ENCODE results near the gene HECTD1. TPM values are rescaled to one million over a fixed set of nuclear protein-coding genes. Genes with fewer than 3 reads are reported as not detected.
"Not testable (repeated sequence)": the region's sequence is repeated elsewhere in the genome, so short reads cannot be mapped to it uniquely, and the experiment has no call there.

HECTD1 gene
- total RNA-seq, 1 donor from 2014 or later: 163 TPM

DNA sequence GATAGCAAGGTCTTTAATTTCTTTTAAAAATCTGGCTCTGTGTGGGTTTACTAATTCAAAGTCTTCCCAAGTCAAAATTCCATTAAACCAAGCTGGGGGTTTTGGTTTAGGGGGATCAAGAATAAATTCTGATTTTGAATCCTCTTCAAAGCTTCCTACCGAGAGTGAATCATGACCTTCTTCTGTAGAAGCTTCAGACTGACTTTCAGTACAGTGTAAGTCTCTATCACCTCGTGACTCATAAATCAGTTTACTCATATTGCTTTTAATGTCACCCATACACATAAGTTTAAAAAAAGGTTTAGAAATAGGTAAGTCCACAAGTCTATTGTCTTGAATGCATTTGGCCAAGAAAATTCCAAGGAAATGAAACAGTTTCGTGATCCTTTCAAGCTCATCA lies 100.8 kb downstream of the HECTD1 start:
- H3K9me3 Mint-ChIP-seq (ENCODE audit: low read depth): no peaks in the 10 kb centered on the region
- H3K27me3 Mint-ChIP-seq: no peaks in the 10 kb centered on the region
- H3K36me3 Mint-ChIP-seq (ENCODE audit: insufficient read depth): peaks cover 50% of the 10 kb centered on the region
- H3K4me3 Mint-ChIP-seq (ENCODE audit: low read depth): no peak overlapping the region
- TF ChIP-seq, protein P1, sequence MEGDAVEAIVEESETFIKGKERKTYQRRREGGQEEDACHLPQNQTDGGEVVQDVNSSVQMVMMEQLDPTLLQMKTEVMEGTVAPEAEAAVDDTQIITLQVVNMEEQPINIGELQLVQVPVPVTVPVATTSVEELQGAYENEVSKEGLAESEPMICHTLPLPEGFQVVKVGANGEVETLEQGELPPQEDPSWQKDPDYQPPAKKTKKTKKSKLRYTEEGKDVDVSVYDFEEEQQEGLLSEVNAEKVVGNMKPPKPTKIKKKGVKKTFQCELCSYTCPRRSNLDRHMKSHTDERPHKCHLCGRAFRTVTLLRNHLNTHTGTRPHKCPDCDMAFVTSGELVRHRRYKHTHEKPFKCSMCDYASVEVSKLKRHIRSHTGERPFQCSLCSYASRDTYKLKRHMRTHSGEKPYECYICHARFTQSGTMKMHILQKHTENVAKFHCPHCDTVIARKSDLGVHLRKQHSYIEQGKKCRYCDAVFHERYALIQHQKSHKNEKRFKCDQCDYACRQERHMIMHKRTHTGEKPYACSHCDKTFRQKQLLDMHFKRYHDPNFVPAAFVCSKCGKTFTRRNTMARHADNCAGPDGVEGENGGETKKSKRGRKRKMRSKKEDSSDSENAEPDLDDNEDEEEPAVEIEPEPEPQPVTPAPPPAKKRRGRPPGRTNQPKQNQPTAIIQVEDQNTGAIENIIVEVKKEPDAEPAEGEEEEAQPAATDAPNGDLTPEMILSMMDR (IDR thresholded peaks at IDR 0.05; ENCODE audit: unreplicated experiment): no peak
- no peak for DNase-seq (ENCODE audit: low spot score, unreplicated experiment)
- H3K27ac Mint-ChIP-seq: peak overlapping the region; percentile 56
- no peaks in the 10 kb centered on the region for H3K4me1 Mint-ChIP-seq (ENCODE audit: low read depth)

DNA sequence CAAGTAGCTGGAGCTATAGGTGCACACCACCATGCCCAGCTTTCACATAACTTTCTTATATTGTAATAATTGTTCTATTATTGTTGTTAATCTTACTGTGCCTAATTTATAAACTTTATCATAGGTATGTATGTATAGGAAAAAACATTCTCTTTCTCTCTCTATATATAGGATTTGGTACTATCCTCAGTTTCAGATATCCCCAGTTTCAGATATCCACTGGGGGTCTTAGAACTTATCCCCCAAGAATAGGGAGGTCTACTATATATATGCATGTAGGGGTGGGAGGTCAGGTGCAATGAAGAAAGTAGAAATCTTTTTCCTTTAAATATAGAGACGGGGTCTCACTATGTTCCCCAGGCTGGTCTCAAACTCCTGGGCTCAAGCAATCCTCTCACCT lies 110.5 kb downstream of the HECTD1 start:
- Mint-ChIP-seq H3K4me1 (ENCODE audit: low read depth) (peaks cover 1% of the 10 kb centered on the region), H3K4me3 (ENCODE audit: low read depth) (no peak overlapping the region), H3K27me3 (no peaks in the 10 kb centered on the region), H3K36me3 (ENCODE audit: insufficient read depth) (peaks cover 25% of the 10 kb centered on the region), H3K9me3 (ENCODE audit: low read depth) (no peaks in the 10 kb centered on the region), H3K27ac (no peak overlapping the region)
- TF ChIP-seq, protein P1 (IDR thresholded peaks at IDR 0.05; ENCODE audit: unreplicated experiment): no peak
- no peak for DNase-seq (ENCODE audit: low spot score, unreplicated experiment)

DNA sequence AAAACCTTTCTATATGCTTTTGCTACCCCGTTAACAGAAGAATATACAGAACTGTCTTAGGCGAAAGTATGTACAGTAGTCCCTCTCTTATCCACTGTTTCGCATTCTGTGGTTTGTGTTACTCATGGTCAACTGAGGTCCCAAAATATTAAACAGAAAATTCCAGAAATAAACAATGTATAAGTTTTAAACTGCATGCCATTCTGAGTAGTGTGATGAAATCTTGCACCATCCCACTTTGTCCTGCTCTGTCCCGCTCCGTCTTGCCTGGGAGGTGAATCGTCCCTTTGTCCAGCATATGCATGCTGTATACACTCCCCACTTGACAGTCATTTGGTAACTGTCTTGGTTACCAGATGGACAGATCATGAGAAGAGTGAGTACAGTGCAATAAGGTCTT lies 111.3 kb downstream of the HECTD1 start:
- peaks cover 20% of the 10 kb centered on the region for H3K36me3 Mint-ChIP-seq (ENCODE audit: insufficient read depth)
- no peaks in the 10 kb centered on the region for H3K27me3 Mint-ChIP-seq
- TF ChIP-seq, protein P1 (IDR thresholded peaks at IDR 0.05; ENCODE audit: unreplicated experiment): no peak
- no peak overlapping the region for H3K4me3 Mint-ChIP-seq (ENCODE audit: low read depth)
- H3K4me1 Mint-ChIP-seq (ENCODE audit: low read depth): peaks cover 6% of the 10 kb centered on the region
- no peaks in the 10 kb centered on the region for H3K9me3 Mint-ChIP-seq (ENCODE audit: low read depth)
- H3K27ac Mint-ChIP-seq: no peak overlapping the region
- no peak for DNase-seq (ENCODE audit: low spot score, unreplicated experiment)

DNA sequence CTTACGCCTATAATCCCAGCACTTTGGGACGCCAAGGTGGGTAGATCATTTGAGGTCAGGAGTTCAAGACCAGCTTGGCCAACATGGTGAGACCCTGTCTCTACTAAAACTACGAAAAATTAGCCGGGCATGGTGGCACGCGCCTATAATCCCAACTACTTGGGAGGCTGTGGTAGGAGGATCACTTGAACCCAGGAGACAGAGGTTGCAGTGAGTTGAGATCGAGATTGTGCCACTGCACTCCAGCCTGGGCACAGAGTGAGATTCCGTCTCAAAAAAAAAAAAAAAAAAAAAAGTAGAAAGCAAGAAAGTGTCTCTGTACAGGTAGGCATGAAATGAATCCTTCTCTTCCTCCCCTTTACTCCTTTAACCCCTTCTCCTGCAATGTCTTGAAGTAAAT lies 111.8 kb downstream of the HECTD1 start:
- not testable (repeated sequence) for H3K9me3 Mint-ChIP-seq (ENCODE audit: low read depth); H3K27ac Mint-ChIP-seq; H3K27me3 Mint-ChIP-seq; H3K4me1 Mint-ChIP-seq (ENCODE audit: low read depth); H3K4me3 Mint-ChIP-seq (ENCODE audit: low read depth); DNase-seq (ENCODE audit: low spot score, unreplicated experiment)
- peaks cover 18% of the 10 kb centered on the region for H3K36me3 Mint-ChIP-seq (ENCODE audit: insufficient read depth)

DNA sequence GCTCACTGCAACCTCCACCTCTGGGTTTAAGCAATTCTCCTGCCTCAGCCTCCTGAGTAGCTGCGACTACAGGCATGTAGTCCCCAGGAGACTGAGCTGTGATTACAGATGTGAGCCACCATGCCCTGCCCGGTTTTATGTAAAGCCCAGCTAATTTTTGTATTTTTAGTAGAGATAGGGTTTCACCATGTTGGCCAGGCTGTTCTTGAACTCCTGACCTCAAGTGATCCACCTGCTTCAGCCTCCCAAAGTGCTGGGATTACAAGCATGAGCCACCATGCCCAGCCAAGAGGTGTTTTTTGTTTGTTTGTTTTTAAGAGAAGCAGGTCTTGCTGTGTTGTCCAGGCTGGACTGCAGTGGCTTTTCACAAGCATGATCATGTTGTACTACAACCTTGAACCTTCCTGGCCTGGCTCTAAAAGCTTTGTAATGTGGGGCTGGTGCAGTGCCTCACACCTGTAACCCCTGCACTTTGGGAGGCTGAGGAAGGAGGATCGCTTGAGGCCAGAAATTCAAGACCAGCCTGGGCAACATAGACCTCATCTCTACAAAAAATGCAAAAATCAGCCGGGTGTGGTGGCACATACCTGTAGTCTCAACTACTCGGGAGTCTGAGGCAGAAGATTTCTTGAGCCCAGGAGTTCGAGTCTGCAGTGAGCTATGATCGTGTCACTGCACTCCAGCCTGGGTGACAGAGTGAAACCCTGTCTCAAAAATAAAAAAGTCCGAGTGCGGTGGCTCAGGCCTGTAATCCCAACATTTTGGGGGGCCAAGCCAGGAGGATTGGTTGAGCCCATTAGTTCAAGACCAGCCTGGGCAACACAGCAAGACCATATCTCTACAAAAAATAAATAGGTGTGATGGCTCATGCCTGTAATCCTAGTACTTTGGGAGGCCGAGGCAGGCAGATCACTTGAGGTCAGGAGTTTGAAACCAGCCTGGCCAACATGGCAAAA lies 113.4 kb downstream of the HECTD1 start:
- H3K27ac Mint-ChIP-seq; H3K9me3 Mint-ChIP-seq (ENCODE audit: low read depth); H3K4me3 Mint-ChIP-seq (ENCODE audit: low read depth); H3K27me3 Mint-ChIP-seq; DNase-seq (ENCODE audit: low spot score, unreplicated experiment); H3K4me1 Mint-ChIP-seq (ENCODE audit: low read depth): not testable (repeated sequence)
- H3K36me3 Mint-ChIP-seq (ENCODE audit: insufficient read depth): peaks cover 14% of the 10 kb centered on the region

DNA sequence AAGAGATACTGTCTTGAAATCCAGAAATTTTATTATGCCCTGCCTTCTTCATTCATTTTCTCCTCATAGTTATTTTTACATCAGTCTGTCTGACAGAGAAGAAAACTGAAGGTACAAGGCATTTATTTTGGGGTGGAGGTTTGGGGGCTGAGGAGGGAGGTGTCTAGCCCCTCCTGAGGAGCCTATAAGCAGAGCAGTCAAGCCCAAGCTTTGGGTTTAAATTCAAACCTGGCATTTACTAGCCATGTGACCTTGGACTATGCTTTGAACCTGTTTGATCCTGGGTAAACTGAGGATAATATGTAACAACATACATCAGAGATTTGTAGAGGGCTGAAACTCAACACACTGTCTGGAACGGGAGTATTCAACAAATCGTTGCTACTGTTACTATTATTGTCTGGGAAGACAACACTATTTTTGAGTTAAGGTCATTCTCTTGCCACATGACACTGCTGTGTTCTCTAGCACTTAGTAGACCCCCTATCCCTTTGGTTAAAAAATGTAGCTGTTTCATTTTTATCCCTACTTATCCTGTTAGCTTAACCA lies 115.4 kb downstream of the HECTD1 start:
- Mint-ChIP-seq H3K4me3 (ENCODE audit: low read depth) (no peak overlapping the region), H3K27ac (no peak overlapping the region), H3K27me3 (no peaks in the 10 kb centered on the region), H3K36me3 (ENCODE audit: insufficient read depth) (peaks cover 7% of the 10 kb centered on the region), H3K4me1 (ENCODE audit: low read depth) (peaks cover 6% of the 10 kb centered on the region), H3K9me3 (ENCODE audit: low read depth) (no peaks in the 10 kb centered on the region)
- no peak for DNase-seq (ENCODE audit: low spot score, unreplicated experiment)
- TF ChIP-seq, protein P1 (IDR thresholded peaks at IDR 0.05; ENCODE audit: unreplicated experiment): no peak
